ENCODE data around the gene ROBO1.

ROBO1 gene

DNA sequence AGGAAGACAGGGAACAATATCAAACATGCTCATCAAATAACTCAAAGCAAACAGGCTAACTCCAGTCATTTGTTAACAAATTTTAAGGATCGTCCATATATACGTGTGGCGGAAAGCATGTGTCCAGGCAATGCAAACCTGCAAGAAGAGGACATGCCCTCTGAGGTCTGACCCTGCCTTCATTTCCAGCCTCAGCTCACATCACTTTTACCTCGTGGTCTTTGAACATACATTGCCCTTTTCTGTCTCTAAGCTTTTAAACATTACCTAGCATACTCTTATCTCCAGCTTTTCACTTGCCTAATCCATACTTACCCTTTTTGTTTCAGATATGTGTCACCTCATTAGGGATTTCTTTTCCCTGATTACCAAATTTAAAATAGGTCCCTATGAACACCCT, 944.4 kb downstream of the ROBO1 start:
- no peak for DNase-seq (ENCODE audit: low read depth)
- TF ChIP-seq, protein P1, sequence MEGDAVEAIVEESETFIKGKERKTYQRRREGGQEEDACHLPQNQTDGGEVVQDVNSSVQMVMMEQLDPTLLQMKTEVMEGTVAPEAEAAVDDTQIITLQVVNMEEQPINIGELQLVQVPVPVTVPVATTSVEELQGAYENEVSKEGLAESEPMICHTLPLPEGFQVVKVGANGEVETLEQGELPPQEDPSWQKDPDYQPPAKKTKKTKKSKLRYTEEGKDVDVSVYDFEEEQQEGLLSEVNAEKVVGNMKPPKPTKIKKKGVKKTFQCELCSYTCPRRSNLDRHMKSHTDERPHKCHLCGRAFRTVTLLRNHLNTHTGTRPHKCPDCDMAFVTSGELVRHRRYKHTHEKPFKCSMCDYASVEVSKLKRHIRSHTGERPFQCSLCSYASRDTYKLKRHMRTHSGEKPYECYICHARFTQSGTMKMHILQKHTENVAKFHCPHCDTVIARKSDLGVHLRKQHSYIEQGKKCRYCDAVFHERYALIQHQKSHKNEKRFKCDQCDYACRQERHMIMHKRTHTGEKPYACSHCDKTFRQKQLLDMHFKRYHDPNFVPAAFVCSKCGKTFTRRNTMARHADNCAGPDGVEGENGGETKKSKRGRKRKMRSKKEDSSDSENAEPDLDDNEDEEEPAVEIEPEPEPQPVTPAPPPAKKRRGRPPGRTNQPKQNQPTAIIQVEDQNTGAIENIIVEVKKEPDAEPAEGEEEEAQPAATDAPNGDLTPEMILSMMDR (IDR thresholded peaks at IDR 0.05; ENCODE audit: low read depth, low read length, missing control alignments): no peak
- H3K4me3 ChIP-seq (ENCODE audit: low read depth, low read length): no peak overlapping the region

DNA sequence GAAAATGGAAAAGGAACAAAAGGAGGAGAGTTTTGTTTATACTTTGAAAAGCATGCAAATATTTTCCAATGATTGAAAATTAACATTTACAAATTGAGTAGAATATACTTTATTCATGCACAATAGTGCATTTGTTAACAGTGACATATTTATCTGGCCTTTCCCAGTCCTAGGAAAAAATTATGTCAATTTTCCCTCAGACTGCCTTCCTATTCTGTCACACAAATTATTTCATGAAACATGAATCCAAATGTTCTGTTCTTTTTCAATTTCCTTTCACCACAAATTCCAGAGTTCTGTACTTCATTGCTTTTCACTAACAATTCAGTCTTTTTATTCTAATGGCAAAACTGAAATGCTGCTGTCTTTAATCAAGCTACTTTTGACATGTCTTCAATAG, 945.1 kb downstream of the ROBO1 start:
- DNase-seq (ENCODE audit: low read depth): no peak
- H3K4me3 ChIP-seq (ENCODE audit: low read depth, low read length): no peak overlapping the region
- TF ChIP-seq, protein P1 (IDR thresholded peaks at IDR 0.05; ENCODE audit: low read depth, low read length, missing control alignments): no peak

DNA sequence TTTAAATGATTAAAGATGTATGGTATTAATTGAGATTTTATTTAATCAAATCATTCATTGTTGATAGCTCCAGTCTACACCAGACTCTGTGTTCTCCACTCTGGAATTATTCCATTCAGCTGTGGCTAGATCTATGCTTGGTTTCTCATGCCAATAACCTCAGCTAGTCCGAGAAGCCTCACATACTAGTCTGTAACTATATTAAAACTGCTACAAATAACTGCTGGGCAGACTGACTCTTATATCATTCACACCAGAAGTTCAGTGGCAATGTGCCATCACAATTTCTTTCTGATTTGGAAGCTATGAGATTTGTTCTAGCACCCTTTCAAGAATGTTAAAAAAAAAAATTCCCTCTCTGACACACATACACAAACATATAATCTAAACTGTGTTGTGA, 947.3 kb downstream of the ROBO1 start:
- H3K4me3 ChIP-seq (ENCODE audit: low read depth, low read length): no peak overlapping the region
- TF ChIP-seq, protein P1 (IDR thresholded peaks at IDR 0.05; ENCODE audit: low read depth, low read length, missing control alignments): no peak
- DNase-seq (ENCODE audit: low read depth): no peak

DNA sequence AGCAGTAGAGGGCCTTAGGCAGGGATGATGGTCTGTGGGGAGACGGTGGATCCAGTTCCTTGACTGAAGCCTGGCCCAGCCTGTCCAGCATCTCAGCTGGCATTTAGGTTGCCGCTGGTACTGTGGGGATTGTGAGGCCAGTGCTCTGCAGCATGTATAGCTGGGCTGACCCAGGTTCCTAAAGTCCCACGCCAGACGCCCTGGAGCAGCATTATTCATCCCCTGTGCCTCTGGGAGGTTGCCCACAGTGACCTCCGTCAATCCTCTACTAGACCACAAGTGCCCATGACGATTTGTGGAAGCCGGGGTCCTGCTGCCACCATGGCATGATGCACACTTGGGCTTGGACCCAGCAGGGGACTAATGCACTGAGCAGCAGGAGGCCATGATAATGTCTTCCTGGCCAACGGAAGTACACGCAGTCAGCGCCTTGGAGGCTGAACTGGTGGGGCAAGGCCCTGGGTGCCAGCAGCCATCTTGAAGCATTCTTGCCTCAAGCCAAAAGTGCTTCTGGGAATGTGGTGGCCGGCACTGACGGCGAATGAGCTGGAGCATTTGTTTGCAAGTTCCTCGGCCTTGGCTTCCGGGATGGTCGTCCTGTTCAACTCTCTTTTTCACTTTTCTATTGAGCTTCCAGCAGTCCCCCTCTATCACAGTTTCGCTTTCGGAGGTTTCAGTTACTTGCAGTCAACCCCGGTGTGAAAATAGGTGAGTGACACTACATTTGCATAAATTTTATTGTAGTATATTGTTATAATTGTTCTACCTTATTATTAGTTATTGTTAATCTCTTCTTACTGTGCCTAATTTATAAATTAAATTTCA, 949.4 kb downstream of the ROBO1 start:
- no peak for DNase-seq (ENCODE audit: low read depth)
- no peak overlapping the region for H3K4me3 ChIP-seq (ENCODE audit: low read depth, low read length)
- TF ChIP-seq, protein P1 (IDR thresholded peaks at IDR 0.05; ENCODE audit: low read depth, low read length, missing control alignments): no peak

DNA sequence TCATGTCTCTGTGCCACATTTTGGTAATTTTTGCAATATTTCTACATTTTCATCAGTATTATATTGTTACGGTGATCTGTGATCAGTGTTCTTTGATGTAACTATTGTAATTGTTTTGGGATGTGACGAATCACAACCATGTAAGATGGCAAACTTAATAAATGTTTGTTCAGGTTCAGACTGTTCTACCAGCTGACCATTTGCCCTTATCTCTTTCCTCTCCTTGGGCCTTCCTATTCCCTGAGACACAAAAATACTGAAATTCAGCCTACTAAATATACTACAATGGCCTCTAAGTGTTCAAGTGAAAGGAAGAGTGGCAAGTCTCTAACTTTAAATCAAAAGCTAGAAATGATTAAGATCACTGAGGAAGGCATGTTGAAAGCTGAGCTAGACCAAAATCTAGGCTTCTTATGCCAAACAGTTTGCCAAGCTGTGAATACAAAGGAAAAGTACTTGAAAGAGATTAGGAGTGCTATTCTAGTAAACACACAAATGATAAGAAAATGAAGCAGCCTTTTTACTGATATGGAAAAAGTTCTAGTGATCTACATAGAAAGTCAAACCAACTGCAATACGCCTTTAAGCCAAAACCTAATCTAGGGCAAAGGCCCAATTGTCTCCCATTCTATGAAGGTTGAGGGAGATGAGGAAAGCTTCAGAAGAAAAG, 952.8 kb downstream of the ROBO1 start:
- TF ChIP-seq, protein P1 (IDR thresholded peaks at IDR 0.05; ENCODE audit: low read depth, low read length, missing control alignments): no peak
- no peak for DNase-seq (ENCODE audit: low read depth)
- no peak overlapping the region for H3K4me3 ChIP-seq (ENCODE audit: low read depth, low read length)

DNA sequence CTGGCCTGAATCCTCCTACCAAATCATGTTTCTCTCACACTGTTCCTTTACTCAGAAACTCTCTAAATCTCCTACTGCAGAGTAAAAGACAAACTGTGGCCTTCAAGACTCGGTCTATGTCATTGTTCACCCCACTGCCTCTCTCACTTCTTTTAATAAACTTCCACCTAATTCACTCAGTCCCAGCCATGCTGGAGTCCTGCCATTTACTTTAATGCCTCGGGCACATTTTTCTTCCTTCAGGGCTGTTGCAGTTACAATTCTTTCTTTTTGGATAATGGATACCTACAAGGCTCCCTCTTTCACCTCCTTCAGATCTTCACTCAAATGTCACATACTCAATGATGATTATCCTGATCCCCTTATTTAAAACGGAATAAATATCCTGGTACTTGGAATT, 955.6 kb downstream of the ROBO1 start:
- TF ChIP-seq, protein P1 (IDR thresholded peaks at IDR 0.05; ENCODE audit: low read depth, low read length, missing control alignments): no peak
- DNase-seq (ENCODE audit: low read depth): no peak

More for the DNA sequence above, 955.6 kb downstream of the ROBO1 start:
- no peak overlapping the region for H3K4me3 ChIP-seq (ENCODE audit: low read depth, low read length)
